PC-3 (cell line): ENCODE measurements around the gene RIMBP2.

Source experiments
- EZH2phosphoT487 ChIP-seq: fragments of 300-600 bp; sonication (generic); IDR thresholded peaks from 2 replicates; pipeline ENCODE4 v1.6.1; 2018; ENCODE audit warnings: mild to moderate bottlenecking, antibody characterized with exemption, low read length, borderline replicate concordance
- TF ChIP-seq, protein P1 (sequence below): fragments of 300-600 bp; sonication (generic); conservative IDR thresholded peaks from 2 replicates; pipeline ENCODE4 v1.5.1; 2017; ENCODE audit warnings: antibody characterized with exemption, low read depth, mild to moderate bottlenecking, low read length

GRCh38 chr12:130714091-130714590 lies 2.0 kb downstream of the RIMBP2 start:
- TF ChIP-seq, protein P1, sequence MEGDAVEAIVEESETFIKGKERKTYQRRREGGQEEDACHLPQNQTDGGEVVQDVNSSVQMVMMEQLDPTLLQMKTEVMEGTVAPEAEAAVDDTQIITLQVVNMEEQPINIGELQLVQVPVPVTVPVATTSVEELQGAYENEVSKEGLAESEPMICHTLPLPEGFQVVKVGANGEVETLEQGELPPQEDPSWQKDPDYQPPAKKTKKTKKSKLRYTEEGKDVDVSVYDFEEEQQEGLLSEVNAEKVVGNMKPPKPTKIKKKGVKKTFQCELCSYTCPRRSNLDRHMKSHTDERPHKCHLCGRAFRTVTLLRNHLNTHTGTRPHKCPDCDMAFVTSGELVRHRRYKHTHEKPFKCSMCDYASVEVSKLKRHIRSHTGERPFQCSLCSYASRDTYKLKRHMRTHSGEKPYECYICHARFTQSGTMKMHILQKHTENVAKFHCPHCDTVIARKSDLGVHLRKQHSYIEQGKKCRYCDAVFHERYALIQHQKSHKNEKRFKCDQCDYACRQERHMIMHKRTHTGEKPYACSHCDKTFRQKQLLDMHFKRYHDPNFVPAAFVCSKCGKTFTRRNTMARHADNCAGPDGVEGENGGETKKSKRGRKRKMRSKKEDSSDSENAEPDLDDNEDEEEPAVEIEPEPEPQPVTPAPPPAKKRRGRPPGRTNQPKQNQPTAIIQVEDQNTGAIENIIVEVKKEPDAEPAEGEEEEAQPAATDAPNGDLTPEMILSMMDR = no peak
- TF ChIP-seq EZH2phosphoT487 = no peak
